Mesothelial cell of epicardium (in vitro differentiated cells): Measurements from ENCODE around the gene MAST3. TPM values are rescaled to one million over a fixed set of nuclear protein-coding genes. Genes with fewer than 3 reads are reported as not detected.
"Not testable (repeated sequence)": the region's sequence is repeated elsewhere in the genome, so short reads cannot be mapped to it uniquely, and the experiment has no call there.

ENCODE experiments used
- DNase-seq, 2 experiments: peaks; one replicate each; pipeline ENCODE4 v3.0.0; 2021; ENCODE audit warnings: low spot score in 2 of 2; ENCODE audit not compliant: unreplicated experiment in 2 of 2
- H3K27ac Mint-ChIP-seq: 2 replicates; pipeline ENCODE4 v1.8.0; 2021; ENCODE audit warnings: mixed read lengths
- H3K27me3 Mint-ChIP-seq: 2 replicates; pipeline ENCODE4 v1.8.0; 2021; ENCODE audit warnings: low read depth, mixed read lengths
- H3K36me3 Mint-ChIP-seq: 2 replicates; pipeline ENCODE4 v1.8.0; 2021; ENCODE audit warnings: mixed read lengths
- H3K4me1 Mint-ChIP-seq: 2 replicates; pipeline ENCODE4 v1.8.0; 2021; ENCODE audit warnings: mixed read lengths
- H3K4me3 Mint-ChIP-seq: 2 replicates; pipeline ENCODE4 v1.8.0; 2021; ENCODE audit warnings: mild to moderate bottlenecking, moderate library complexity, mixed read lengths
- H3K9me3 Mint-ChIP-seq: 2 replicates; pipeline ENCODE4 v1.8.0; 2021; ENCODE audit warnings: mixed read lengths
- CTCF ChIP-seq: fragments of 200-600 bp; sonication (generic); IDR thresholded peaks from one replicate; pipeline ENCODE4 v1.5.0; 2021; ENCODE audit warnings: antibody characterized with exemption; ENCODE audit not compliant: unreplicated experiment
- total RNA-seq: library from RNA; stranded (reverse); gene quantifications from 3 replicates; pipeline ENCODE4 v1.2.1, GENCODE V29; 2021

Gene MAST3
- total RNA-seq, 1 donor from 2014 or later, result 16.0 TPM

- Mint-ChIP-seq H3K27ac (no peak overlapping the region), H3K4me1 (peaks cover 34% of the 10 kb centered on the region), H3K9me3 (no peaks in the 10 kb centered on the region)
Measured at GRCh38 chr19:18155095-18156087, 57.8 kb downstream of the MAST3 start.

GRCh38 chr19:18156268-18156667 lies 58.7 kb downstream of the MAST3 start:
- no peaks in the 10 kb centered on the region for H3K9me3 Mint-ChIP-seq
- DNase-seq, result no peak
- peak overlapping the region; percentile 14 for H3K4me3 Mint-ChIP-seq
- no peaks in the 10 kb centered on the region for H3K27me3 Mint-ChIP-seq
- peaks cover 37% of the 10 kb centered on the region for H3K4me1 Mint-ChIP-seq
- H3K27ac Mint-ChIP-seq, result peak overlapping the region; percentile 90
- no peak for TF ChIP-seq CTCF
- H3K36me3 Mint-ChIP-seq, result peaks cover 6% of the 10 kb centered on the region

More at GRCh38 chr19:18155095-18156087, 57.8 kb downstream of the MAST3 start:
- no peak for DNase-seq
- Mint-ChIP-seq H3K4me3 (peak overlapping the region; percentile 93), H3K27me3 (no peaks in the 10 kb centered on the region), H3K36me3 (peaks cover 5% of the 10 kb centered on the region)
- TF ChIP-seq CTCF, result no peak

GRCh38 chr19:18156841-18157464 lies 59.4 kb downstream of the MAST3 start:
- Mint-ChIP-seq H3K27me3 (no peaks in the 10 kb centered on the region), H3K36me3 (peaks cover 6% of the 10 kb centered on the region), H3K4me3 (peak overlapping the region; percentile 13), H3K27ac (peak overlapping the region; percentile 90), H3K4me1 (peaks cover 41% of the 10 kb centered on the region), H3K9me3 (no peaks in the 10 kb centered on the region)
- no peak for TF ChIP-seq CTCF
- DNase-seq, result peak; percentile 71 to 81

- H3K4me1 Mint-ChIP-seq, result peaks cover 40% of the 10 kb centered on the region
- peak overlapping the region; percentile 13 for H3K4me3 Mint-ChIP-seq
- no peaks in the 10 kb centered on the region for H3K27me3 Mint-ChIP-seq
- H3K36me3 Mint-ChIP-seq, result peaks cover 9% of the 10 kb centered on the region
- H3K9me3 Mint-ChIP-seq, result no peaks in the 10 kb centered on the region
- peak overlapping the region; percentile 75 for H3K27ac Mint-ChIP-seq
- TF ChIP-seq CTCF, result no peak
- no peak for DNase-seq
Measured at GRCh38 chr19:18157465-18158063, 60.0 kb downstream of the MAST3 start.

- no peaks in the 10 kb centered on the region for H3K27me3 Mint-ChIP-seq
- H3K4me3 Mint-ChIP-seq, result no peak overlapping the region
- no peak for TF ChIP-seq CTCF
- peaks cover 40% of the 10 kb centered on the region for H3K4me1 Mint-ChIP-seq
- H3K36me3 Mint-ChIP-seq, result peaks cover 15% of the 10 kb centered on the region
- no peak overlapping the region for H3K27ac Mint-ChIP-seq
- no peaks in the 10 kb centered on the region for H3K9me3 Mint-ChIP-seq
- no peak for DNase-seq
Measured at GRCh38 chr19:18158467-18158866, 60.9 kb downstream of the MAST3 start.

- DNase-seq, H3K27ac Mint-ChIP-seq, H3K27me3 Mint-ChIP-seq, H3K4me3 Mint-ChIP-seq, H3K9me3 Mint-ChIP-seq: not testable (repeated sequence)
- peaks cover 17% of the 10 kb centered on the region for H3K36me3 Mint-ChIP-seq
- peaks cover 36% of the 10 kb centered on the region for H3K4me1 Mint-ChIP-seq
Measured at GRCh38 chr19:18159059-18159616, 61.6 kb downstream of the MAST3 start.
